ENCODE measurements around the gene HAUS1.
"Not testable (repeated sequence)": the region's sequence is repeated elsewhere in the genome, so short reads cannot be mapped to it uniquely, and the experiment has no call there.

Gene HAUS1

DNA sequence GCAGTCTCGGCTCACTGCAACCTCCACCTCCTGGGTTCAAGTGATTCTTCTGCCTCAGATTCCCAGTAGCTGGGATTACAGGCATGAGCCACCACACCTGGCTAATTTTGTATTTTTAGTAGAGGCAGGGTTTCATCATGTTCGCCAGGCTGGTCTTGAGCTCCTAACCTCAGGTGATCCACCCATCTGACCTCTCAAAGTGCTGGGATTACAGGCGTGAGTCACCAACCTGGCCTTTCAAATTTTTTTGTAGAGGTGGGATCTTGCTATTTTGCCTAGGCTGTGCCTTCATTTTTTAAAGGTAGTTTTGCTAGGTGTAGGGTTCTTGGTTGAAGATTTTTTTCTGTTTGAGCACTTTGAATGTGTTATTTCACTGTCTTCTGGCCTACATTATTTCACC is 6.2 kb downstream of the HAUS1 start:
- H3K4me3 ChIP-seq (ENCODE audit: low read depth, low read length), result no peak overlapping the region
- TF ChIP-seq, protein P1, sequence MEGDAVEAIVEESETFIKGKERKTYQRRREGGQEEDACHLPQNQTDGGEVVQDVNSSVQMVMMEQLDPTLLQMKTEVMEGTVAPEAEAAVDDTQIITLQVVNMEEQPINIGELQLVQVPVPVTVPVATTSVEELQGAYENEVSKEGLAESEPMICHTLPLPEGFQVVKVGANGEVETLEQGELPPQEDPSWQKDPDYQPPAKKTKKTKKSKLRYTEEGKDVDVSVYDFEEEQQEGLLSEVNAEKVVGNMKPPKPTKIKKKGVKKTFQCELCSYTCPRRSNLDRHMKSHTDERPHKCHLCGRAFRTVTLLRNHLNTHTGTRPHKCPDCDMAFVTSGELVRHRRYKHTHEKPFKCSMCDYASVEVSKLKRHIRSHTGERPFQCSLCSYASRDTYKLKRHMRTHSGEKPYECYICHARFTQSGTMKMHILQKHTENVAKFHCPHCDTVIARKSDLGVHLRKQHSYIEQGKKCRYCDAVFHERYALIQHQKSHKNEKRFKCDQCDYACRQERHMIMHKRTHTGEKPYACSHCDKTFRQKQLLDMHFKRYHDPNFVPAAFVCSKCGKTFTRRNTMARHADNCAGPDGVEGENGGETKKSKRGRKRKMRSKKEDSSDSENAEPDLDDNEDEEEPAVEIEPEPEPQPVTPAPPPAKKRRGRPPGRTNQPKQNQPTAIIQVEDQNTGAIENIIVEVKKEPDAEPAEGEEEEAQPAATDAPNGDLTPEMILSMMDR (IDR thresholded peaks at IDR 0.05; ENCODE audit: low read depth, low read length), result no peak

DNA sequence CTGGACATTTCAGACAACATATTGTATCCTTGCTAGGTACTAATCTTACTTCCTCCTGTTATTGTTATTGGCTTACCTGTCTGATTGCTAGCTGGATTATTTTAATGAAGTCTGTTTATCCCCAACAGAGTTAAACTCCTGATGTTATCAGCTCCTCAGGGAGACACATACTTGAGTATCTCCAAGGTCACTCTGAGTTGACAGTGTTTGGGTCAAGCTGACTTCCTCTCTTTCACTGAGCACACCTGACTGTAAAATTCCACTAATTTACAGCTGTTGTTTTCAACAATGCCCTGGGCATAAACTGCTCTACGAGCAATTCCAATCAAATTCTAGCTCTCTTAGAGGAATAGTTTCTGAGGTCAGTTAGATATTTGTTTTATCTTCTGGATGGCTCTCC is 9.6 kb downstream of the HAUS1 start:
- no peak overlapping the region for H3K4me3 ChIP-seq (ENCODE audit: low read depth, low read length)
- TF ChIP-seq, protein P1 (IDR thresholded peaks at IDR 0.05; ENCODE audit: low read depth, low read length), result no peak

DNA sequence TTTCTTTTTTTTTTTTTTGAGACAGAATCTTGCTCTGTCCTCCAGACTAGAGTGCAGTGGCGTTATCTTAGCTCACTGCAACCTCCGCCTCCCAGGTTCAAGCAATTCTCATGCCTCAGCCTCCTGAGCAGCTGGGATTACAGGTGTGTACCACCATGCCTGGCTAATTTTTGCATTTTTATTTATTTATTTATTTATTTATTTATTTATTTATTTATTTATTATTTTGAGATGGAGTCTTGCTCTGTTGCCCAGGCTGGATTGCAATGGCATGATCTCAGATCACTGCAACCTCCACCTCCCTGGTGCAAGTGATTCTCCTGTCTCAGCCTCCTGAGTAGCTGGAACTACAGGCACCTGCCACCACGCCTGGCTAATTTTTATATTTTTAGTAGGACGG is 22.4 kb downstream of the HAUS1 start:
- H3K4me3 ChIP-seq (ENCODE audit: low read depth, low read length), result not testable (repeated sequence)

DNA sequence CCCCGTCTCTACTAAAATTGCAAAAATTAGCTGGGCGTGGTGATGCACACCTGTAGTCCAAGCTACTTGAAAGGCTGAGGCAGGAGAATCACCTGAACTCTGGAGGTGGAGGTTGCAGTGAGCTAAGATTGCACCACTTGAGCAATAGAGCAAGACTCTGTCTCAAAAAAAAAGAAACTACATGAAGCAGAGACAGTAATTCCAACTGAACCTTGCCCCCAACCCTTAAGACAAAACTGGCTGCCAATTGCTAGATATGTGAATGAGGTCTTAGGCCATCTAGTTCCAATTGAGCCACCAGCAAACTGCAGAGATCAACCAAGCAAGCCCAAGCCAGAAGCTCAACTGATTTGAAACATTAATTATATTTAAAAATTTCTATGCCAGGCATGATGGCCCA is 25.9 kb downstream of the HAUS1 start:
- TF ChIP-seq, protein P1 (IDR thresholded peaks at IDR 0.05; ENCODE audit: low read depth, low read length), result no peak
- H3K4me3 ChIP-seq (ENCODE audit: low read depth, low read length), result no peak overlapping the region

DNA sequence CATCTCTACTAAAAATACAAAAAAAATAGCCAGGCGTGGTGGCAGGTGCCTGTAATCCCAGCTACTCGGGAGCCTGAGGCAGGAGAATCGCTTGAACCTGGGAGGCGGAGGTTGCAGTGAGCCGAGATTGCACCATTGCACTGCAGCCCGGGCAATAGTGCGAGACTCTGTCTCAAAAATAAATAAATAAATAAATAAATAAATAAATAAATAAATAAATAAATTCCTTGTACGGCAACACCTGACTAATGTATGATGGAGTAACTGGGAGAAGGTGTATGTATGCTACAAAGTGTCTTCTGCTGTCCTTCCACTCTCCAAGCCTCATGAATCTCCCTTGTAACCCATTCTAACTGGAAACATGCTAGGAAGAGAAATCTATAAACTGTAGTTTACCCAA is 26.4 kb downstream of the HAUS1 start:
- H3K4me3 ChIP-seq (ENCODE audit: low read depth, low read length), result not testable (repeated sequence)

DNA sequence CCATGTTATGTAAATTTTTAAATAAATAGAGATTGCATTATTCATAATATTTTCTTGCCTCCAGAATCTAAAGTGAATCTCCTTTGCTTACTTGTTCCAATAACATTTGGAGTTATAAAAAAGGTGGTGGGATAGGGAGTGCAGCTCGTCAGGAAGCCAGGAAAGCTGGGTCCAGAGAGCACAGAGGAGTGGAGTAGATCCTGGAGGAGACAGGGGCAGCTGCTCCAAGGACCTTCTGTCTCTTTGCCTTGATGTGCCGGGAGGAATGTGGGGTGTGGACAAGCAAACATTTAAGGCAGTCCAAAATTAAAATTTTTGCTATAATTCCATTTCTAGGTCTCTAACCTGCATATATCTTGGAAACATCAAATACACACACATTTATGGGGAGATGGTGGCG is 29.3 kb downstream of the HAUS1 start:
- TF ChIP-seq, protein P1 (IDR thresholded peaks at IDR 0.05; ENCODE audit: low read depth, low read length), result no peak
- H3K4me3 ChIP-seq (ENCODE audit: low read depth, low read length), result no peak overlapping the region

DNA sequence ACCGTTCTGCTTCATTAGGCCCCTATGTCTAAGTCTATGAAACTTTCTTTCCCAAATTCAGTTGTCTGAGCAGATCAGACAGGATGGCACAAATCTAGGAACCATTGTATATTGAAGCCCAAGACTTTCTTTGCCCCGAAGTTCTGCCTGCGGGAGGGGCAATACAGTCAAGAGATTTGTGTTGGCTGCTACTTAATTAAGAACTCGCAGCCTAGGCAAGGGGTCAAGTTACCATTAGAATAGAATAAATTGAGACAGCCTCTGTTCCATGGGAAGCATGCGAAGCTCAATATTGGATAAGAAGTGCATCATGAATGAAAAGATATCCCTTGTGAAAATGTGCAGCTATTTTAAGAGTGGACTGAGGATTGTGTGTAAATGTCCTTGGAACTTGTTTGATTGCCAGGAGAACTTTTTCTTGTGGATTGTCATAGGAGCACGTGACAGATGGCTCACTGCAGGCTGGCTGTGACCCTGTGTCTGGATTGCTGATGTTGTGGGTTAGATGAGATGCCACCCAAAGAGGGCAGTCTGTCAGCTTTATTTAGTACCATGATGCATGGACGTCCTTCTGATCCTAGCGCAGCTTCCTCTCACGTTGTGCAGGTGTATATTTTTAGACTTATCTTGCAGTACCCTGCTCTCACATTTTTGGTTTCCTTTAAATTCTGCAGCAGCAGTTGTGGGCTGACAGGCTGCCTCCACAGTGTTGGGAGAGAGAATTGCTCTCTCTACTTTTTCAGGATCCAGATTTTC is 30.9 kb downstream of the HAUS1 start:
- no peak overlapping the region for H3K4me3 ChIP-seq (ENCODE audit: low read depth, low read length)

DNA sequence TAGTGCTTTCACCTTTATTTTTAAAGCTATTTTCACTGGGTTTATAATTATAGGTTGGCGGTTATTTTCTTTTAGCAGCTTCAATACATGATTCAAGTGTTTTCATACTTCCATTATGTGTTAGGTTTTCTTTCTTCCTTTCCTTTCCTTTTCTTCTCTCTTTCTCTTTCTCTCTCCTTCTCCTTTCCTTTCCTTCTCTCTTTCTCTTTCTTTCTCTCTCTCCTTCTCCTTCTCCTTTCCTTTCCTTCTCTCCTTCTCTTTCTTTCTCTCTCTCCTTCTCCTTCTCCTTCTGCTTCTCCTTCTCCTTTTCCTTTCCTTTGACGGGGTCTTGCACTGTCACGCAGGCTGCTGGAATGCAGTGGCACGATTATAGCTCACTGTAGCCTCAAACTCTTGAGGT is 36.0 kb downstream of the HAUS1 start:
- TF ChIP-seq, protein P1 (IDR thresholded peaks at IDR 0.05; ENCODE audit: low read depth, low read length), result no peak
- H3K4me3 ChIP-seq (ENCODE audit: low read depth, low read length), result no peak overlapping the region

More for the DNA sequence above, 30.9 kb downstream of the HAUS1 start:
- TF ChIP-seq, protein P1 (IDR thresholded peaks at IDR 0.05; ENCODE audit: low read depth, low read length), result no peak
